Transverse colon (tissue), 4 donors: Measurements from ENCODE around the gene AK2. TPM values are rescaled to one million over a fixed set of nuclear protein-coding genes. Genes with fewer than 3 reads are reported as not detected.

Experiments
- DNase-seq: peaks from one replicate; pipeline ENCODE4 v3.0.0-alpha.2; 2019
- H3K27ac ChIP-seq, 4 donors: fragments of 200-600 bp; sonication (generic); 2 replicates each; pipeline ENCODE4 v1.5.1; 2016 to 2018; ENCODE audit warnings: inconsistent platforms in 4 of 4
- H3K27me3 ChIP-seq: fragments of 200-600 bp; sonication (generic); 2 replicates; pipeline ENCODE4 v1.5.1; 2017; ENCODE audit warnings: inconsistent platforms
- H3K36me3 ChIP-seq, 4 donors: fragments of 200-600 bp; sonication (generic); 2 replicates each; pipeline ENCODE4 v1.5.1; 2017 to 2019; ENCODE audit warnings: inconsistent platforms in 4 of 4
- H3K4me1 ChIP-seq, 4 donors: fragments of 200-600 bp; sonication (generic); 2 replicates each; pipeline ENCODE4 v1.5.1; 2017 to 2020; ENCODE audit warnings: inconsistent platforms in 4 of 4
- H3K4me3 ChIP-seq, 4 donors: fragments of 200-600 bp; sonication (generic); 1 replicate in 1 of 4; 2 replicates in 3 of 4; pipeline versions ENCODE4 v1.5.1 to v1.6.1; 2017 to 2019; ENCODE audit warnings: inconsistent platforms in 4 of 4
- H3K9me3 ChIP-seq, 2 donors: fragments of 200-600 bp; sonication (generic); 2 replicates each; pipeline ENCODE4 v1.5.1; 2017 to 2019; ENCODE audit warnings: inconsistent platforms in 2 of 2
- EP300 ChIP-seq: sonication (generic); formaldehyde crosslinking; IDR thresholded peaks from one replicate; pipeline ENCODE4 v1.6.1; 2017; ENCODE audit warnings: antibody characterized with exemption, low read depth
- POLR2A ChIP-seq: fragments of 450-650 bp; IDR thresholded peaks from one replicate; pipeline ENCODE4 v1.6.1; 2016; ENCODE audit warnings: antibody characterized with exemption, mild to moderate bottlenecking, moderate library complexity
- POLR2AphosphoS5 ChIP-seq, 3 donors: sonication (generic); formaldehyde crosslinking; IDR thresholded peaks; one replicate each; pipeline ENCODE4 v1.6.1; 2016; ENCODE audit warnings: antibody characterized with exemption in 3 of 3
- WGBS, 2 donors: methylation state at CpG; one replicate each; pipeline ENCODE4 v1.1.5; 2018; ENCODE audit warnings: low coverage in 1 of 2; 5-methylcytosine and 5-hydroxymethylcytosine counted together
- in situ Hi-C, 4 donors: fragments of 200-750 bp; cut with MboI; loops; one replicate each; pipeline versions ENCODE4 v1.15.0 to v1.15.1; 2017; ENCODE audit warnings: low sequenced_read_pairs in 3 of 4, low pct_ligation_motif_present in 1 of 4, low pct_unique_long_range_greater_than_20kb in 1 of 4
- intact Hi-C: fragments of 100-400 bp; cut with DNase I; formaldehyde crosslinking; loops from one replicate; pipeline ENCODE4 v1.15.1; 2023; ENCODE audit warnings: low total_unique reads
- total RNA-seq, 4 donors: library from RNA; depleted of rRNA; stranded (reverse); fragments of >200 nt; gene quantifications; one replicate each; pipeline ENCODE4 v1.1.0, GENCODE V29; 2016
- TF ChIP-seq, protein P1 (sequence below), 5 experiments: fragments of 200-600 bp in 3 of 5; fragments of 450-650 bp in 2 of 5; sonication (generic) in 3 of 5; IDR thresholded peaks; 1 replicate in 2 of 5; 2 replicates in 3 of 5; pipeline ENCODE4 v1.5.1; 2016 to 2017; ENCODE audit warnings: antibody characterized with exemption in 5 of 5, inconsistent platforms in 3 of 5, mild to moderate bottlenecking in 2 of 5, moderate library complexity in 1 of 5

The AK2 gene
- total RNA-seq, 4 donors from 2014 or later, result 209 to 296 (median 211) TPM

DNA sequence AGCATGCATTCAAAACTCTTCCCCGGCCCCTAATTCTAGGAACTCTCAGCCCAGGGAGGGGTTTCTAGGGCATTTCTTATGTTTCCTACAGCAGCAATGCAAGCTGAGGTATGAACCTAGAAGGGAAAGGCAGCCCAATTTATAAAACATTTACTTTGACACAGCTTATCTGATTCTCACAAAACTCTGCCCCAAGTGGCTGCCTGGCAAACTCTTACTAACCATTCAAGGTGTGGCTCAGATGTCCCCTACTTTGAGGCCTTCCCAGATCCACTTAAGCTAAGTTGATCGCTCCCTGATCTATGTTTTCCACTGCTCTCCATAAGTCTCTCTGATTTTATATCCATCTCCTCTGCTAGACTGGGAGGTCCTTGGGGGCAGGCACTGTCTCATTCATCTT, 35.4 kb downstream of the AK2 start:
- no peak for DNase-seq

GRCh38 chr1:33000427-33001026, 36.2 kb downstream of the AK2 start:
- in situ Hi-C loops, result loop anchor here in 1 of 4 donors (10.0 kb wide), 1 partner anchor 66 kb away; no protein-coding TSS in a partner anchor
- H3K4me3 ChIP-seq, result no peak overlapping the region
- no peaks in the 10 kb centered on the region for H3K27me3 ChIP-seq
- no peaks in the 10 kb centered on the region for H3K36me3 ChIP-seq
- no peak overlapping the region for H3K27ac ChIP-seq
- DNase-seq, result no peak
- no peaks in the 10 kb centered on the region for H3K9me3 ChIP-seq
- WGBS, 2 donors, result 81 to 90% methylated on average over 2 to 4 of the region's 4 CpGs
- peaks cover 0 to 13% (median 7%) of the 10 kb centered on the region in 4 donors for H3K4me1 ChIP-seq
- intact Hi-C loops, result no loop called here
- TF ChIP-seq POLR2A, result no peak

More for the DNA sequence above, 35.4 kb downstream of the AK2 start:
- TF ChIP-seq POLR2AphosphoS5 (IDR thresholded peaks at IDR 0.05), result no peak
- TF ChIP-seq EP300, result no peak
- TF ChIP-seq POLR2A, result no peak
- TF ChIP-seq, protein P1, sequence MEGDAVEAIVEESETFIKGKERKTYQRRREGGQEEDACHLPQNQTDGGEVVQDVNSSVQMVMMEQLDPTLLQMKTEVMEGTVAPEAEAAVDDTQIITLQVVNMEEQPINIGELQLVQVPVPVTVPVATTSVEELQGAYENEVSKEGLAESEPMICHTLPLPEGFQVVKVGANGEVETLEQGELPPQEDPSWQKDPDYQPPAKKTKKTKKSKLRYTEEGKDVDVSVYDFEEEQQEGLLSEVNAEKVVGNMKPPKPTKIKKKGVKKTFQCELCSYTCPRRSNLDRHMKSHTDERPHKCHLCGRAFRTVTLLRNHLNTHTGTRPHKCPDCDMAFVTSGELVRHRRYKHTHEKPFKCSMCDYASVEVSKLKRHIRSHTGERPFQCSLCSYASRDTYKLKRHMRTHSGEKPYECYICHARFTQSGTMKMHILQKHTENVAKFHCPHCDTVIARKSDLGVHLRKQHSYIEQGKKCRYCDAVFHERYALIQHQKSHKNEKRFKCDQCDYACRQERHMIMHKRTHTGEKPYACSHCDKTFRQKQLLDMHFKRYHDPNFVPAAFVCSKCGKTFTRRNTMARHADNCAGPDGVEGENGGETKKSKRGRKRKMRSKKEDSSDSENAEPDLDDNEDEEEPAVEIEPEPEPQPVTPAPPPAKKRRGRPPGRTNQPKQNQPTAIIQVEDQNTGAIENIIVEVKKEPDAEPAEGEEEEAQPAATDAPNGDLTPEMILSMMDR (IDR thresholded peaks at IDR 0.05), result peak in 3 of 5 experiments; percentile 6 to 21 (median 10)
- no peak overlapping the region for H3K27ac ChIP-seq
- H3K9me3 ChIP-seq, result no peaks in the 10 kb centered on the region
- WGBS, 2 donors, result 94 to 100% methylated on average over 2 of the region's 2 CpGs
- in situ Hi-C loops (loop anchor here in 1 of 4 donors (10.0 kb wide), 1 partner anchor 66 kb away; no protein-coding TSS in a partner anchor), intact Hi-C loops (no loop called here)
- no peaks in the 10 kb centered on the region for H3K36me3 ChIP-seq
- peaks cover 0 to 13% (median 7%) of the 10 kb centered on the region in 4 donors for H3K4me1 ChIP-seq
- no peak overlapping the region for H3K4me3 ChIP-seq
- no peaks in the 10 kb centered on the region for H3K27me3 ChIP-seq

GRCh38 chr1:32998997-32999396, 37.7 kb downstream of the AK2 start:
- 74% methylated on average over 4 of the region's 4 CpGs; no CpG with 5 or more reads in 1 of the 2 donors for WGBS, 2 donors
- Histone ChIP-seq H3K27me3 (no peaks in the 10 kb centered on the region), H3K36me3 (no peaks in the 10 kb centered on the region), H3K4me1 (peaks cover 0 to 13% (median 7%) of the 10 kb centered on the region in 4 donors), H3K4me3 (no peak overlapping the region), H3K27ac (no peak overlapping the region), H3K9me3 (no peaks in the 10 kb centered on the region)
- DNase-seq, result no peak
- TF ChIP-seq EP300, result no peak
- TF ChIP-seq POLR2A, result no peak
- no peak for TF ChIP-seq POLR2AphosphoS5 (IDR thresholded peaks at IDR 0.05)
- TF ChIP-seq, protein P1 (IDR thresholded peaks at IDR 0.05), result no peak
- intact Hi-C loops (no loop called here), in situ Hi-C loops (no loop called here)

DNA sequence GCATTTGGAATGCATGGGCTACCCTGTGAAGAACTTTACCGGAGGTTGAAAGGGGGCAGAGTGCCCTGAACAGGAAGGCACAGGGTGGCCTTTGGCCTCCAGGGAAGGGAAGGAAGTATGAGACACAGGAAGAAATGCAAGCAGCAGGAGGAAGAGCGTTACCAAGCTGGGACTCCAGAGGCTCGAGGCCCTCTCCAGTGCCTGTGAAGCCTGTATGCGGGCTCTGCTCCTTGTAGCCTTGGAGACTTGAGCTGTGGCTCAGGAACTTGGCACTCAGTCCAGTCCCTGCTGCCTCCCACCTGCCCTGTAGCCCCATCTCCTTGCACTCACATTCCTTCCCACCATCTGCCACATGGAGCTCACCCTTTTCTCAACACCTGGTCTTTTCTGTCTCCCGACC, 38.6 kb downstream of the AK2 start:
- TF ChIP-seq POLR2A, result no peak
- no peak for TF ChIP-seq POLR2AphosphoS5 (IDR thresholded peaks at IDR 0.05)
- TF ChIP-seq EP300, result no peak
- TF ChIP-seq, protein P1 (IDR thresholded peaks at IDR 0.05), result no peak
- in situ Hi-C loops (no loop called here), intact Hi-C loops (no loop called here)
- H3K36me3 ChIP-seq, result no peaks in the 10 kb centered on the region
- H3K27ac ChIP-seq, result peak overlapping the region in 2 of 4 donors; percentile 5 to 16
- no peaks in the 10 kb centered on the region for H3K9me3 ChIP-seq
- WGBS, 2 donors, result 86 to 88% methylated on average over 4 to 5 of the region's 5 CpGs
- H3K4me3 ChIP-seq, result no peak overlapping the region
- DNase-seq, result no peak
- H3K27me3 ChIP-seq, result no peaks in the 10 kb centered on the region
- H3K4me1 ChIP-seq, result peaks cover 0 to 13% (median 8%) of the 10 kb centered on the region in 4 donors
